ENCODE data around the gene SCG3. TPM values are rescaled to one million over a fixed set of nuclear protein-coding genes. Genes with fewer than 3 reads are reported as not detected.
A peak's percentile ranks its signal among the peaks of the same experiment; 100 is the strongest.

SCG3 gene
- polyA plus RNA-seq, 1 donor (not counting 4 experiments of a cell fraction or from before 2014, with no cell fraction given), result not detected

GRCh38 chr15:51727141-51727897 lies 46.0 kb downstream of the SCG3 start:
- TF ChIP-seq EZH2 (IDR thresholded peaks at IDR 0.05; ENCODE audit: low read length) (no peak), CTCF (optimal IDR thresholded peaks at IDR 0.05 in 1 of 3, IDR thresholded peaks at IDR 0.05 in 1 of 3, conservative IDR thresholded peaks at IDR 0.05 in 1 of 3; ENCODE audit: extremely low read depth in 1 of 3, insufficient read depth in 2 of 3, low read length in 3 of 3) (peak; percentile 15 to 33 (median 24))
- Histone ChIP-seq H3K4me1 (ENCODE audit: control insufficient read depth, extremely low read depth, insufficient read depth, low read length) (peaks cover 31% of the 10 kb centered on the region), H2AFZ (ENCODE audit: control insufficient read depth, low read length) (no peak overlapping the region), H3K9me3 (ENCODE audit: control insufficient read depth, low read depth, low read length) (no peaks in the 10 kb centered on the region), H3K36me3 (ENCODE audit: control insufficient read depth in 2 of 2, extremely low read depth in 1 of 2, insufficient read depth in 2 of 2, low read length in 2 of 2) (no peaks in the 10 kb centered on the region), H4K20me1 (ENCODE audit: control insufficient read depth, extremely low read depth, insufficient read depth, low read length) (no peaks in the 10 kb centered on the region), H3K9me1 (ENCODE audit: control insufficient read depth, extremely low read depth, insufficient read depth, low read length) (peaks cover 3% of the 10 kb centered on the region), H3K4me2 (ENCODE audit: control insufficient read depth, extremely low read depth, insufficient read depth, low read depth, low read length) (no peak overlapping the region), H3K4me3 (ENCODE audit: control insufficient read depth in 2 of 3, extremely low read depth in 1 of 3, insufficient read depth in 2 of 3, low read depth in 1 of 3, low read length in 3 of 3) (no peak overlapping the region), H3K27ac (ENCODE audit: control insufficient read depth, insufficient read depth, low read length) (no peak overlapping the region), H3K27me3 (ENCODE audit: control insufficient read depth, extremely low read depth, insufficient read depth, low read length) (no peaks in the 10 kb centered on the region), H3K9ac (ENCODE audit: control insufficient read depth, extremely low read depth, insufficient read depth, low read length) (no peak overlapping the region), H3K79me2 (ENCODE audit: control insufficient read depth, insufficient read depth, low read length) (peaks cover 2% of the 10 kb centered on the region)
- peak; percentile 51 for FAIRE-seq
- dilution Hi-C loops (cut with MboI; ENCODE audit: extremely low pct_ligation_motif_present, low sequenced_read_pairs), result no loop called here
- no peak for DNase-seq (ENCODE audit: low read depth, low spot score)

GRCh38 chr15:51731549-51732267 lies 50.4 kb downstream of the SCG3 start:
- Histone ChIP-seq H3K9me1 (ENCODE audit: control insufficient read depth, extremely low read depth, insufficient read depth, low read length) (peaks cover 2% of the 10 kb centered on the region), H3K27ac (ENCODE audit: control insufficient read depth, insufficient read depth, low read length) (peak overlapping the region; percentile 42), H3K27me3 (ENCODE audit: control insufficient read depth, extremely low read depth, insufficient read depth, low read length) (no peaks in the 10 kb centered on the region), H3K36me3 (ENCODE audit: control insufficient read depth in 2 of 2, extremely low read depth in 1 of 2, insufficient read depth in 2 of 2, low read length in 2 of 2) (no peaks in the 10 kb centered on the region), H4K20me1 (ENCODE audit: control insufficient read depth, extremely low read depth, insufficient read depth, low read length) (no peaks in the 10 kb centered on the region), H3K4me2 (ENCODE audit: control insufficient read depth, extremely low read depth, insufficient read depth, low read depth, low read length) (peak overlapping the region; percentile 89), H3K9me3 (ENCODE audit: control insufficient read depth, low read depth, low read length) (no peaks in the 10 kb centered on the region), H2AFZ (ENCODE audit: control insufficient read depth, low read length) (peak overlapping the region; percentile 85), H3K79me2 (ENCODE audit: control insufficient read depth, insufficient read depth, low read length) (peaks cover 2% of the 10 kb centered on the region), H3K4me3 (ENCODE audit: control insufficient read depth in 2 of 3, extremely low read depth in 1 of 3, insufficient read depth in 2 of 3, low read depth in 1 of 3, low read length in 3 of 3) (peak overlapping the region in 2 of 3 experiments; percentile 60 to 71), H3K4me1 (ENCODE audit: control insufficient read depth, extremely low read depth, insufficient read depth, low read length) (peaks cover 28% of the 10 kb centered on the region), H3K9ac (ENCODE audit: control insufficient read depth, extremely low read depth, insufficient read depth, low read length) (peak overlapping the region; percentile 55)
- no peak for TF ChIP-seq CTCF (optimal IDR thresholded peaks at IDR 0.05 in 1 of 3, IDR thresholded peaks at IDR 0.05 in 1 of 3, conservative IDR thresholded peaks at IDR 0.05 in 1 of 3; ENCODE audit: extremely low read depth in 1 of 3, insufficient read depth in 2 of 3, low read length in 3 of 3)
- TF ChIP-seq EZH2 (IDR thresholded peaks at IDR 0.05; ENCODE audit: low read length), result no peak
- DNase-seq (ENCODE audit: low read depth, low spot score), result no peak
- no peak for FAIRE-seq
- dilution Hi-C loops (cut with MboI; ENCODE audit: extremely low pct_ligation_motif_present, low sequenced_read_pairs), result no loop called here
